NCI-H1417 treated with DMSO at 0.1 percent for 48 hours (cell line): ENCODE results near the gene HDAC4.
A peak's percentile ranks its signal among the peaks of the same experiment; 100 is the strongest.

Experiments
- DNase-seq: peaks from one replicate; lab custom pipeline; 2025; lab: John Stamatoyannopoulos, UW

HDAC4 gene

DNA sequence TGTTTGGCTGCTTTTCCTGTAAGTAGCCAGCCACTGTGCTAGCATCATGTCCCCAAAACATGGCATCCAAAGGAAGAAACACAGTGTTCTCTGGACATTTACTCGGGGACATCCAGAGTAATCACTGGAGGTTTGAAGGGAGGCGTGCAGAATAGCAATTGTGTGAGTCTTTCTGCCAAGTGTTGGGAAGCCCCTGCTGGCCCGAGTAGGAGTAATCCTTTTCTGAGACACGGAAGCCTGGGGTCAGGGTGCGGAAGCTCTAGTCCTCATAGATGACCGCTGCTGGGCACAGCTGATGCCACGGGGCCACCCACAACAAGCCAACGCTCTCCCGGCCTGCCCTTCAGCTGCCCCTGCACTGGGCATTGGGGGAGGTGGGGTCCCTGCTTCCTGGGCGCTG is 24.8 kb upstream of the HDAC4 start:
- DNase-seq, result no peak

DNA sequence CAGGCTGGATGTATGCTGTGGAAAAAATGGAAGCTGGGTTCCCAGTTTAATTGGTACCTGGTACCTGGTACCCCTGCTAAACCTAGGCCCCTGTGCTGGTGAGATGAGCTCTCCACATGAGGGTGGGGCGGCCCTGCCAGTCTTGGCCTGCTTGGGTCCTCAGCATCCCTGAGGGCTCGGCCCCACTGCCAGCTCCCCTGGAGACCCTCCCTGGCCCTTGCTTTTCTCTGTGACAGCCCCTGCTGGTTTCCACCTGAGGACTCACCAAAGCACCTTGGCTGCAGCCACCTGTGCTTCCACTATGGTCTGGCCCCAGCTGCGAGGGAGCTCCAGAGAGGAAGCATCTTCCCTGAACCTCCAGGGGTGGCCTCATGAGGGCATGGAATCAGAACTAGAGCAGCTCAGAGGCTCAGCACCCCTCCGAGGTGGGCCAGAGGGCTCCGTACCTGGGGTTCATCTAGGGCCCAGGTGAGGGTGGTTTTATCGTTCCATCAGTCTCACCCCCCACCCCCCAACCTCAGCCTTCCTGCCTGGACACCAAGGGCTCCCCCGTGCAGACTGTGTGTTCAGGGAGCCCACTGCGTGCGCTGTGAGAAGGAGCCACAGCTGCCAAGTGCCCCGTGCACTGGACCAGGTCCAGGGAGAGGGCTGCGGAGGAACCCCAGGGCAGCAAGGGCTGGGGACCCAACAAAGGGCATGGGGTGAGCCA is 23.7 kb upstream of the HDAC4 start:
- DNase-seq, result no peak

DNA sequence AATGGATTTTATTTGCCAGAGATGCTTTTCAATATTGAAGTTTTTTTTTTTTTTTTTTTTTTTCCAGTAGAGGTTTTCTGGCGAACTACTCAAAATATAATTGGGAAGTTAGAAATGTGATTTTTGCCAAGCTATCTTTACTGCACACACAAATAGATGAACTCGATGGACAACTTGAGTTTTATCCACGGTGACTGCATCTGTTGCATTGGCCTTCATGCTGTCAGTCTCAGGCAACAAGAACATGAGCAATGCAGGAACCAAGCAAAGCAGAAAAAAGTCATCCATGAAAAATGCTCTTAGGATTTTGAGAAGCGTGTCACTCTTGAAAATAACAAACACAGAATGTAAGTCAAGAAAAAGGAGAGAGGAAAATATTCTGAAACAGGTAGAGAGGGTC is 22.7 kb upstream of the HDAC4 start:
- no peak for DNase-seq

DNA sequence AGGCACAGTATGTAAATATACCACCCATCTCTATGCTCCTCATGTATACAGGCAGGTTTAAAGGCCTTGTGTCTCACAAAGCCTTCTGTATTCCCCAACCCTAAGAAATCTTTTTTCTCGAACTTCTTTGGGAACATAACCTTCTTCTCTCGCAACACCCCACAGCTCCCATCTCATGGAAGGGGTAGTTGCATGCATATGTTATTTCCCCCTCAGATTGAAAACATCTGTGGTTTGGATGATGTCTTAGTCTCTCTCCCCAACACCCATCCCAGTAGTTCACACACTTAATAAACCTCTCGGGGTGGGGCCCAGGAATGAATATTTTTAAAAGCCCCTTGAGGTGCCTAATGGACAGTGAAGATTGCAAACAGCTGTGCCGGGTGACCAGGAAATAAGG is 21.0 kb upstream of the HDAC4 start:
- DNase-seq, result no peak

DNA sequence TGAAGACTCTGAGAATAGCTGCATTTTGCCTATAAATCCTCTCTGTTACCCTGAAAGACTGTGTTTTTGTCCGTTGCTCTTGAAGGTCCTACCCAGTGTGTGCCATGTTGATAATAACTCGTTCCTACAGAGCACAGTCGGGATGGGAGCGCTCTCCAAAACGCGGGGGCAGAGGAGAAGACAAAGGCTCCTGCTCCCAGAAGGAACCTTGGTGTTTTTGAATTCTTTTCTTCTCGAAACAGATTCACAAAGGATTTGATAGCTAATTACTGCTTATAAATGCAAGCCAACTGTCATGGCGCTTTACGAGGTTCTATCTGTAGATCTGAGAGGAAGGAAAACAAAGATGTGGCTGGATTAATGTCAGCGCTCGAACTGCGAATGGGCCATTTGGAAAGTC is 19.3 kb upstream of the HDAC4 start:
- no peak for DNase-seq

DNA sequence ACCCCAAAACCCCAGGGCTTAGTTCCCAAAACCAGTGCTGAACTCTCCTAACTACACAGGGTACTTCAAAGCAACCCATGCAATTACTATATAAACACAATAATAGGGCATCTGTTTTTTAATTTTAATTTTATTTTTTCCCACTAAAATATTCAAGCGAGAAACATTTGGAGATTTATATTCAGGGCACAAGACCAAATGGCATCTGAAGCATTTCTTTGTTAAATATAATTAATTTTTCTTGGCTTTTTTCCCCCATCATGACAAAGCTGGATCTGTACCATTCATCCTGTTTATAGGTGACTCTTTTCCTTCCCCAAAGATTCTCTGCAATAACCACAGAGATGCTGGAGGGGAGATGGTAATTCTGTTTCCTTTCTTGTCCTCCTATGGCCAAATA is 18.1 kb upstream of the HDAC4 start:
- DNase-seq, result no peak

DNA sequence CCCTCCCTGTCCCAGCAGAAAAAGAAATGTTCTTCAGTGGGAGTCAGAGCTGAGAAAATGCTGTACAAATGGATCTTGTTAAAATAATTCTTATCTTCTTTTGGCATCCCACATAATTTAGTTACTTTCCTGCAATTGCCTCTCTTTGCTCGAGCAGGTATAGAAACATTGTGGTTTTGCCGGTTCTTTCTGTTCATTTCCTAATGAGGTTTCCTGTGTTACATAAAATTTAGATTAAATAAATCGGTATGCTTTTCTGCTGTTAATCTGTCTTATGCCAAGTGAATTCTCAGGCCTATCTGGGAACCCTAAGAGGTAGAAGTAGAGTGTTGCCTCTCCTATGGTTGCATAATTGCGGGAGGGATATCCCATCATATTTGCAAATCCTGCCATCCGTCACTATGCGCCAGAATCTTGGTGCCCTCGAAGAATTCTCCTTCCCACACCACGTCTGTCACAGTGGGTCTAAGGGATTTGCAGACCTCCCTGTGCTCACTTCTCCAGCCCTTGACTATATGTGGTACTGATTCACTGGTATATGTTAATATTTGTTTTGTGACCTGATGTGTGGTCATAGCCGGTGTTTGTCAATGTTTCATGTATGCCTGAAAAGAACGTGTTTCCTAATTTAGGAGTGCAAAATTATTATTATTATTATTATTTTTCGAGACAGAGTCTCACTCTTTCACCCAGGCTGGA is 12.2 kb upstream of the HDAC4 start:
- DNase-seq, result no peak

DNA sequence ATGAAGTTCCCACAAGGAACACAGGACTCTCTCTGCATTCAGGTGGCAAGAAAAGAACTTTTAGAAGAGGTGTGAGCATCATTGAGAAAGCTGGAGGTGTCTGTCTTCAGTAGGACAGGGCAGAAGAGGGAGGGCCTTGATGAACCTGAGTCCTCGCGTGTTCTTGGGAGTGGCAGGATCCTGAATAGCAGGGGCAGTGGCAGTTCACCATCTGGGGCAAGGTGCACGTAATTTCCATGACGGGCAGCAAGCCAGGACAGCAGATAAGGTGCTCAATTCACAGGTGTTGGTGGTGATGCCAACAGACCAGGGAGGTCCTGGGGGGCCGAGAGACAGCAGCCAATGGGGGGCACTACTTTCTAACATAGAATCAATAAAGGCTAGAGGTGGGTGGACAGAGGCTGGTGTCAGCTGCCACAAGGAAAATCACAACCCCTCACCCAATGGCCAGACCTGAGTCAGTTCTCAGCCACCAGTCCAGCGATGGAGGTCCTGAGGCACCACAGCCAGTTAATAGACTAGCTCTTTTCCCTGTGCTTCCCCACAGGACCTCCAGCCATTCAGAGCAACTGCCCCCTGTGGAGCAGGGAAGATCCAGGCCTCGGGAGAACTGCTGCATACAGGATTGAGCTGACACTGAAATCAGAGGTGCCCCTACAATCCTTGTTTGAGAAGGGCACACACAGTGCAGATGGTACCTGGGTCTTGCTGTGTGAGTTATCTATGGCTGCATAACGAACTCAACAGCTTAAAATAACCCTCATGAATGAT is 10.9 kb upstream of the HDAC4 start:
- DNase-seq, result no peak

DNA sequence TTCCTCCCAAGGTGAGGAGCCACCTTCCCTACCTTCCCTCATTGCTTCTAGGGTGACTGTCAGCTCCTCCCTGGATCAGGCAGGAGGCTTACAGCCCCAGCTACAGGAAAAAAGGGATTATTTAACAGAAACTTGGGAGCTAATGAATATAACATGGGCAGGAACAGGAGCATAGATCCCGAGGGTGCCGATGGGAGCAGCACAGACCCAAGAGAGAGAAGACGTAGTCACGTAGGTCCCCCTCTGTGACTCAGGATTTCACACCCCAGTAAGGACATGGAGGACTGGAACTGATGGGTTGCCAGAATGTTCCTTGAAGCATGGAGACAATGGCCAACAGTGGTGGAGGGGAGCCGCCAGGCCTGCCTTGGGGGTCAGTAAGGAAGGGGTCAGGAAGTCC is 10.3 kb upstream of the HDAC4 start:
- no peak for DNase-seq

DNA sequence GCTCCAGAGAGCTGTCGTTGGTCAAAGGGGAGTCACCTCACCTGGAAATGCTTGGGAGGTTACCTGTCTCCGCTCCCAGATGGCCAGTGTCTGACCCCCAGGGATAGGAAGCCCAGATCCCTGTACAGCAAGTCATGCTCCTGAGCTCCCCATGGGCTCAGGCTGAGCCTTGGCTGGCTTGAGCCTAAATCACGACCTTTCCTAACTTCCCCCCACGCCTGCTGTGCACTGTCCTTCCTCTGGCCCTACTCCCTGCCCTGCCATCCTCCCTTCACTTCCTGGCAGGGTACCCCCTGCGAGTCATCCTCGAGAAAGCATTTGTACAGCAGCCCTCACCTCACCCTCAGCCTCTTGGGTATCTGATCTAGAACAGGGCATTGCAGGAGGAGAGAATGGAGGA is 9.2 kb upstream of the HDAC4 start:
- no peak for DNase-seq

DNA sequence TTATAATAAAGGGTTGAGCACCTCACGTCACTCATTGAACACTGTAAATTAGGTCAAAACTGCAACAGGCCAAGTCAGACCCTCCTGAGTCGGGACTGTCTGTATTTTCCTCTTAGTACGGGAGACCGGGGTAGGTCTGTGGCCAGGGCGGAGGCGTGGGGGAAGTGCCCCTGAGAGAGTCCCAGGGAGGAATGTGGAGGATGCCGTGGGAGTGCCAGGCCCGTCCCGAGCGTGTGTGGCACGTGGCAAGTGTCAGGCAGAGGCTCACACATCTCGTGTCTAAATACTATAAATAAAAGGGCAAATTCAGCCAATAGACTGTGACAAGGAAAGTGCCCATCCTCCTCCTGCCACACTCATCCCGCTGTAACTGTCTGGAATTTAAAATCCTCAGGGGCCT is 6.3 kb upstream of the HDAC4 start:
- DNase-seq, result no peak

DNA sequence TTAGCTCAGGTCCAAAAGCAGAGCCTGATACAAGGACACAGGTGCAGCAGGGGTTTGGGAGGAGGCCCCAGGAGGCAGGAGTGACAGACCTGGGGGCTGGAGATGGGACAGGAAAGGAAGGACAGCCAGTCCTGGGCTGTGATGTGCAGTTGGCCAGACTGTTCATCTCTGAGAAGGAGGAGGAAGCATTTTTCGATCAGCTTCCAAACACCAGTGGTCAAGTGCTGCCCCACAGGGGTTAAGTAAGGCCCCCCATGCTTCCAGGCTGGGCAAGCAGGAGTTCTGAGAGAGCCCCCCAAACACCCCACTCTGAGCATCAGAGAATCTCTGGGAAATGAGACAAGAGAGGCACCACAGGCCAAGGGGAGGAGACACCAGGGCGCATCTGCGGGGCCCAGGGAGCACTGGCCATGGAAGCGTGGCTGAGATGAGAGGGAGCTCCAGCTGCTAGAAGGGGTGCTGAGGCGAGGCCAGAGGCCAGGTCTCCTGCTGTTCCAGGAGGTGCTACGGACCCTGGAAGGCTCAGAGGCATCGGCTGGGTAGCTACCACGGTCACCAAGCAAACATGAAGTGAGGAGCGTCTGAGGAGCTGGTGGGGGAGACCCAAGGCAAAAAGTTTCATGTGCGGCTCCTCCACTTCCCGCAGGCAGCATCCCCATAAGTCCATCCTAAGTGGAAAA is 5.6 kb upstream of the HDAC4 start:
- DNase-seq, result no peak

DNA sequence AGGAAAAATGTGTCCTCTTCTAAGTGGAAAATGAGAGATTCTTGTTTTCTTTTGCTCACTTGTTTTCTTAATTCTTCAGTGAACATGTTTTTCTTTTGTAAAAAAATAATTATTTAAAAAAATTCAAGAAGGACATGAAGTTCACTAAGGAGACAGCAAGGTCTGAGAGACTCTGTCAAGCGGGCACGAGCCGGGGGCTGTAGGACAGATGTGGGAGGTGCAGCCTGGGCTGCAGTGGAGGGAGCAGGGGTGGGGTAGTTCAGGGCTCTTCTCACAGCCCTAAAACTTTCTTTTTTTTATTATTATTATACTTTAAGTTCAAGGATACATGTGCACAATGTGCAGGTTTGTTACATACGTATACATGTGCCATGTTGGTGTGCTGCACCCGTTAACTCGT is 4.3 kb upstream of the HDAC4 start:
- DNase-seq, result no peak

DNA sequence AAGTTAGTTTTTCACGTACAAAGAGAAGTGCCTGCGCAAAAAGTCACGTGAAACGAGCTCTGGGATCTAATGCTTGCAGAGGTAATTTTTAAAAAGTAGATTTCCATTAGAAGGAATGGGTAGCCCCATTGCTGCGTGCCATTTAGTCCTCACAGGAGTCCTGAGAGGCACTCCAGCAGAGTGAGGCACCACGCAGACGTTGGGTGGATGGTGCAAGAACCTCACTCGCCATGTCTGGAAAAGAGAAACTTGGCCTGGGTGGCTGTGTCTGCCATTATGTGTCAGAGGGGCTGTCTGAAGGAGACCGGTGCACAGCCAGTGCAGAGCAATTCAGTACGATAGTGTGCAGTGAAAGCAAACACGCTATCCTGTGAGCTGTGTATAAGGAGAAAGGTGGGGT is 1.8 kb upstream of the HDAC4 start:
- no peak for DNase-seq

DNA sequence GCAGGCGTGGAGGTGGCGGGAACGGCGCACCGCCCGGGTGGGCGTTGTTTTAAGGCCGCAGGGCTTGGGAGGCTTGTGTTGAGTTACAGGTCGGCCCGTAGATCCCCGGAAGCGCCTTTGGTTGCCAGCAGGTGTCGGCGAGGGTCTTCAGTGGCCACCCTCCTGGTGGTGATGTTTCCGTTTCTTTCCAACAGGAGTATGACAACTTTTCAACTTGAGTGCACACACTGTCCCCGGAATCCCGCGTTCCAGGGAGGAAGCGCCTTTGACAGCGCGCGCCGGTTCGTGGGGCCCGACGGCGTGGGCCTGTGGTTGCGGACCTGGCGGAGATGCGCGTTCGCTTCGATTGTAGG is 1.0 kb upstream of the HDAC4 start:
- DNase-seq, result no peak

DNA sequence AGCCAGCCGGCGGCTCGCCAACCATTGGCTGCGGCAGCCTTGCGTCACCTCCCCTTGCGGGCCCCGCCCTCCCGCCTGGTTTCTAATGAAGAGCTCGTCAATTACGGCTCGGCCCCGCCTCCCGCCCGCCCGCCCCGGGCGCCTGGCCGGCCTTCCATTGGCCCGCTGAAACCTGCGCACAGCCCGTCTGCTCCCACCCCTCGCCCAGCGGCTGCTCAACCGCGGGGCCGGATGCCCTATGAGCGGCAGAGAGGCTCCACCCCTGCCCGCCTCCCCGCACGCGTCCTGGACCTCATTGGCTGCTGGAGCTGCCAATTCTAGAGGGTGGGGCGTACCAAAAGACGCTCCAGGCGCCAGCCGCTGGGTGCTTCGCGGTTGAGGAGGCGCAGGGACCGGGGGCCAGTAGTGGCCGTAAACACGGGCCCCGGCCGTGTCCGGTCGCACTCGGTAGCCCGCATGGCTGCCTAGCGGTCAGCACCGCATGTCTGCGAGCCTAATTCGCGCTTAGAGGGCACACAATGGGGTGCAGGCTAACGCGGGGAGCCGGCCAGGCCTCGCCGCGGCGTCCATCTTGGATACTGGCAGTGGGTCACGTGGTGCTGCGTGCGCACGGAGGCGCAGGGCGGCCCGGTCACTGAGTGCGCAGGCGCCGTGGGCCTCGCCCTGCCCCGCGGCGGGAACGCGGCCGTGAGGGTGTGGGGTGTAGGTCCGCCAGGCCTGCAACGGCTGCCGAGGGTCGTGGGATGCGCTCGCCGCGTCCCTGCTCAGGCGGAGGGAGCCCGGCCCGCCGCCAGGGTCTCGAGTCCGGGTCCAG is 454 bp upstream of the HDAC4 start:
- peak; percentile 82 for DNase-seq

DNA sequence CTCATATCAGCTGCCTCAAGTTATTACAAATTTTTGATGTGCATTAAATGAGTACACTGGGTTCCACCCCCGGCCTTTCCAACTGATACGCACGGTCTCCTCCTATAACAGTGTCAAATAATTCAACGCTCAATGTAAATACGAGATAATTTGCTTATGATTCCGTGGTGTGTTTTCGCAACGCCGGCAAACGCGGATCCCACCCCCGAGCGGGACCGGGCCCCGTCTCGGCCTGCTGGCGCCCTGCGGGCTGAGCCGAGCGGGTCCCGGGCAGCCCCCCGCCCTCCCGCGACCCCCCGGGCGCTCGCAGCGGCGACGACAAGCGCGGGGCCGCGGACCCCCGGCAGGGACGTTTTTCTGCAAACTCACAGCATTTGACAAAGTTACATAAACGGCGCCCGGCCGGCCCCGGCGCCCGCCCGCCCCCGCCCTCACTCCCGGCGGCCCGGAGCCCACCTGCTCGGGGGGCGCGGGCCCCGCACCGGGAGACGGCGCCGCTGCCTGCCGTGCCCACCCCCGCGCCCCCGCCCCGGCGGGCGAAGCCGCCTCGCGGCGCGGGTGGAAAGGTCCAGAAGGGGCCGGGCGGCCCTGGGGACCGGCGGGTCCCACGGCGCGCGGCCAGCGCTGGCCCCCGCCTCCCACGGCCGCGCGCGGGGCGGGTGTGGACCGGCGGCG is 762 bp downstream of the HDAC4 start:
- peak; percentile 15 for DNase-seq

DNA sequence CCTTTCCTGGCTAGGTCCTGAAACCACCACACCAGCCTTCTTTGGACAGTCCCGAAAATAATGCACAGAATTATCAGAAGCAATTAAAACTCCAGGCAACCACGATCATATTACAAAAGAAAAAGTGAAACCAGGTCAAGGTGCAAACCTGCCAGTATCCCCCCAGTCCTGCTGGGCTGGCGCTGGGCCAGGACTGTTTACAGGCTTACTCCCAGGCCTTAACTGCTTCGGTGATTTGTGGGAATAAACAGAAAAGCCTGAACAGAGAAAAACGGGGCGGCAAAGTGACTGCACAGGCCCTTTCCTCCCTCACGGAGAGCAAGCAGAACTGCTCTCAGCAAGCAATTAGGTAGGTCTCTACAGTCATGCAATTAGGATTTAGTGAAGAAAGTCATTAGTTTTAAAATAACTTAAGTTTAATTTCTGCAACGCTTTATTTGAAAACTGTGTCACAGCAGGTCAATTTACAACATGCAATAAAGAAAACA is 1.3 kb downstream of the HDAC4 start:
- no peak for DNase-seq

DNA sequence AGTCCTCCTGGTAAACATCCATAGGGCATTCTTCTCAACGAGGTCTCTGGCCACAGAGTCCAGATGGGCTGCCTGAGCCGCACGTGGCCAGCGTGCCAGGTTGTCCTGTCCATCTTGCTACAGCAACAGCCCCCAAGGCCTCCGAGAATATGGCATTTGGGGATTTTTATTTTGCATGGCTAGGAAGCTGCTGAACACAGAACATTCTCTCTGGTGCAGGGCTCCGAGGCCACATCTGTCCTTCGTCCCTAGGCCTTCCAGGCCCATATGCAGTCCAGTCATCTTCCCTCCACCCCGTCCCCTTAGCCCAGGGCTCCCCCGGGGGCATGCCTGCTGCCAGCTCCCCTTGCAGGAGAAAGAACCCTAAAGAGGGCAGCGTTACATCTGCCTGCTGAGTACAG is 2.3 kb downstream of the HDAC4 start:
- DNase-seq, result no peak

DNA sequence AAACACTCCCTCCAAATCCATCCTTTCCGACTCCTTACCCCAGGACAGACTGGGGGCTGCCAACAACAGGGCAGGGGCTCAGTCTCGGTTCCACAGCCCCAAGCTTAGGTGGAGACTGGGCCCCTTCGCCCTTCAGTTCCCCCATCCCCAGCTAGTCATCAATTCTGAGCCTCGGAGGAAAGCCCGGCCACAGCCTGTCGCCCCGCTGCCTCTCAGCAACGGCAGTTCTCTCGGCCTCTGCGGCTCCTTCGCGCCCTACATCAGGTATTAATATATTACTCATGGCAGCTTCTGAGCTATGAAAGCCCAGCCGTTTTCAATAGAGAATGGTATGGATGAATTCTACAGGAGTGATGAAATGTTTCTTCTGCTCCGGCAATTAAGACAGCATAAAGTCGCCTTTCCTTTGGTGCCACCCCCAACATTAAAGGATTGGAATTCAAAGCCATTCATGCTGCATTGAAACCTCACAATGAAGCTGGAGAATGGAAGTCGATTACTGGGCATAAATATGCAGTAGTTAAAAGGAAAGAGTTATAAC is 2.8 kb downstream of the HDAC4 start:
- no peak for DNase-seq
